Transverse colon (tissue), 3 donors: ENCODE measurements around the gene DAAM1.

Source experiments
- CTCF ChIP-seq, 5 experiments: fragments of 200-600 bp in 3 of 5; fragments of 450-650 bp in 2 of 5; sonication (generic) in 3 of 5; IDR thresholded peaks; 1 replicate in 2 of 5; 2 replicates in 3 of 5; pipeline ENCODE4 v1.5.1; 2016 to 2017; ENCODE audit warnings: antibody characterized with exemption in 5 of 5, inconsistent platforms in 3 of 5, mild to moderate bottlenecking in 2 of 5, moderate library complexity in 1 of 5
- EP300 ChIP-seq: sonication (generic); formaldehyde crosslinking; IDR thresholded peaks from one replicate; pipeline ENCODE4 v1.6.1; 2017; ENCODE audit warnings: antibody characterized with exemption, low read depth
- POLR2A ChIP-seq: fragments of 450-650 bp; IDR thresholded peaks from one replicate; pipeline ENCODE4 v1.6.1; 2016; ENCODE audit warnings: antibody characterized with exemption, mild to moderate bottlenecking, moderate library complexity

GRCh38 chr14:59347915-59348314 is 159.4 kb downstream of the DAAM1 start:
- TF ChIP-seq CTCF (IDR thresholded peaks at IDR 0.05) = no peak
- TF ChIP-seq POLR2A = no peak
- no peak for TF ChIP-seq EP300
